Fibroblast of skin of left quadriceps (primary cell): Measurements from ENCODE around the gene MMEL1.

Experiments used
- DNase-seq, 2 experiments: peaks; one replicate each; pipeline ENCODE4 v3.0.0-alpha.2; 2013; ENCODE audit warnings: low read depth in 2 of 2

The MMEL1 gene

GRCh38 chr1:2544875-2545640 is 87.8 kb downstream of the MMEL1 start:
- DNase-seq = no peak

GRCh38 chr1:2544093-2544874 is 88.5 kb downstream of the MMEL1 start:
- DNase-seq = no peak

DNA sequence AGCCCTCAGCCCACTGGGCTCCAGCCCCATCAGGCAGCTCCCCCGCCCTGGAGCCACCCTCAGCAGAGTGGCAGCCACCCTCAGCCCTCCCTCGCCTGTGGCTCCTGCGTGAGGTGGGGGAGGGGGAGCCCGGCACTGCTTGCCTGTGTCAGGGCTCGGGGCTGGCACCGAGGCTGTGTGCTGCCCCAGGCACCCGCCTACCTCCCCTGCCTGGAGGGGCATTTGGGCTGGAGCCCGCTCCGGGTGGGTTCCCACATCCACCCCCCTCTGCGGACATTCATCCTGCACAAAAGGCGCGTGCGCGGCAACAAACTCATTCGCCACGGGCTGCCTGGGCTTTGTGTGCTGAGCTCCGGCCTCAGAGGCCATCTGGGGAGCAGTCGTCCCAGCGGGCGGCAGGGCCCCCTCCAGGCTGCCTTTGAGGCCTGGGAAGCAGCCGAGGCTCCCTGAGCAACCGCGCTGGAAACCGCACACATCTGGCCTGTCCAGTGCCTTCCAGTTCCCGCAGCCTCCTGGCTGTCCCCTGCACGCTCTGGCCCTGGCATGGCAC is 89.2 kb downstream of the MMEL1 start:
- DNase-seq = no peak

DNA sequence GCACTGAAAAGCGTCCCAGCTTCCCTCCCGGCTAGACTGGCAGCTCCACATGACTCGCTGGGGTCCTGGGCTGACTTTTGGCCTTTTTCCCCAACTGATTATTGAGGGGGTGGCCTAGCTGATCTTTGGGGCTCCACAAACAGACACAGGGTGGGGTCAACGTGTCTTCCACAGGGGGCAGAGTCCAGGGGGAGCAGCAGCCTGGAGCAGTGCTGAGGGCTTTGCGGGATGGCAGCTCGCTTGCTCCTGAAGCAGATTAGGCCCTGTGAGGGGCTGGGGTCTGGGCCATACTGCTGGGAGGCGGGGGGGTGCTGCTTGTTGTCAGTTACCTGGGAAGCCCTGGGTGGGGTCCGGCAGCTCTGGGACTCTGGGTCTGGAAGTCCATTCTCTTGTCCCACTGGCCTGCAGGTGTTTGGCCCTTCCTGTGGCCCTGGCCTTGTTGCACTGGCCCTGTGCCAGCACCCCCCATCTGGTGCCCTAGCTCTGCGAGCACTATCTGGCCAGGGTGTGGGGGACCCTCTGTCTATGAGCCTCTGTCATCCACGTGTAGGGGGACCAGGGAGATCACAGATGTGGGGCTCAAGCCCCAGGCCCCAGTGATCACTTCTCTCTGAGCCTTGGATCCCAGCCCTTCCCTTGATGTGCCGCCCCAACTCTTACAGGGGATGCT is 90.4 kb downstream of the MMEL1 start:
- no peak for DNase-seq

- DNase-seq = no peak
Measured at GRCh38 chr1:2541619-2542245, 91.1 kb downstream of the MMEL1 start.

DNA sequence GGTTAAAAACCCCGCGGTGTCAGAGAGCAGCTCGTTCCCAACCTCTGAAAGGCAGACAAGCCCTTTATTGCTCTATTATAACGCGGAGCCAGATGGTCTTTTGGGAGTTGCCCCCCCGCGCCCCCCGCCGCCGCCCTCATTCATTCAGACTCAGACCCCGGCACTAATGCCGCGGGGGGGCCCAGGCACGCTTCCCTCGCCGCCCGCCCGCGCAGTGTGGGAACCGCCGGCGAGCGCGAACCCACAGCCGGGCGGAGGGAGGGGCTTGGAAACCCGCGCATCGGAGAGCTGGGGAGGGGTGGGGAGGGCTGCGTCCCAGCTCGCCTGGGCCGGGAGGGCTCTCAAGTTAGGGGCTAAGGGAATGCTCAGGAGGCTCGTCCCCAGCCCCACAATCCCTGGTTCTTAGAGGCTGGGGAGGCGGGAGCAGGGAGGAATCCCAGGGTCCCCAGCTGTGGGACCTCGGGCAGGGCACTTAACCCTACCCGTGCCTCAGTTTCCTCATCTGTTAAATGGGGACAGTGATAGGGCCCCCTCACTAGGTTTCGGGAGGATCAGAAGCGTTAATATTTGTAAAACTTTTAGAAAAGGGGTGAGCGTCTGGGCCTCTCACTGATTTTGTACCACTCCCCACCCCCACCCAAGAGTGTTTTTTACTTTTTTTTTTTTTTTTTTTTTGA is 91.9 kb downstream of the MMEL1 start:
- DNase-seq = no peak
